Natural killer cell (primary cell): ENCODE data around the gene PCDHA6. TPM values are rescaled to one million over a fixed set of nuclear protein-coding genes. Genes with fewer than 3 reads are reported as not detected.

Experiments
- ATAC-seq, 3 donors: fragments of 150-1000 bp in 2 of 3; fragments of 200-7000 bp in 1 of 3; cut with Tn5 transposase; 1 replicate in 1 of 3; 2 replicates in 2 of 3; pipeline ENCODE4 v1.10.0; 2021; ENCODE audit warnings: mild to moderate bottlenecking in 2 of 3, moderate library complexity in 2 of 3
- DNase-seq, 2 donors: peaks; one replicate each; pipeline versions ENCODE4 v3.0.0 to v3.0.0-alpha.2; 2013 to 2021; ENCODE audit warnings: mixed read lengths in 1 of 2
- H3K27ac ChIP-seq: one replicate; pipeline ENCODE4 v1.5.1; 2013; ENCODE audit warnings: mild to moderate bottlenecking, low read length
- H3K27me3 ChIP-seq: one replicate; pipeline ENCODE4 v1.6.1; 2013; ENCODE audit warnings: low read length; ENCODE audit not compliant: control insufficient read depth, insufficient read depth
- H3K36me3 ChIP-seq: one replicate; pipeline ENCODE4 v1.6.1; 2013; ENCODE audit warnings: low read length; ENCODE audit not compliant: control insufficient read depth, insufficient read depth
- H3K4me1 ChIP-seq: one replicate; pipeline ENCODE4 v1.6.1; 2013; ENCODE audit warnings: low read length; ENCODE audit not compliant: control insufficient read depth, insufficient read depth
- H3K4me3 ChIP-seq: one replicate; pipeline ENCODE4 v1.5.1; 2013; ENCODE audit warnings: low read length
- H3K9me3 ChIP-seq: one replicate; pipeline ENCODE4 v1.6.1; 2013; ENCODE audit warnings: low read length; ENCODE audit not compliant: control insufficient read depth, insufficient read depth
- H3K27ac Mint-ChIP-seq, 2 donors: one replicate each; pipeline ENCODE4 v1.8.0; 2022; ENCODE audit warnings: mild to moderate bottlenecking in 2 of 2, mixed read lengths in 2 of 2, moderate library complexity in 1 of 2
- H3K27me3 Mint-ChIP-seq, 2 donors: one replicate each; pipeline ENCODE4 v1.8.0; 2022; ENCODE audit warnings: low read depth in 2 of 2, mixed read lengths in 2 of 2
- H3K36me3 Mint-ChIP-seq: one replicate; pipeline ENCODE4 v1.8.0; 2022; ENCODE audit warnings: mixed read lengths
- H3K4me1 Mint-ChIP-seq, 2 donors: one replicate each; pipeline ENCODE4 v1.8.0; 2022; ENCODE audit warnings: mixed read lengths in 2 of 2
- H3K4me3 Mint-ChIP-seq: one replicate; pipeline ENCODE4 v1.8.0; 2022; ENCODE audit warnings: mild to moderate bottlenecking, moderate library complexity, mixed read lengths
- H3K9me3 Mint-ChIP-seq, 2 donors: one replicate each; pipeline ENCODE4 v1.8.0; 2022; ENCODE audit warnings: mixed read lengths in 2 of 2
- CTCF ChIP-seq: fragments of 200-600 bp; IDR thresholded peaks from one replicate; pipeline ENCODE4 v1.8.0; 2022; ENCODE audit warnings: antibody characterized with exemption
- WGBS: methylation state at CpG from one replicate; pipeline ENCODE4 v1.1.7; 2013; ENCODE audit warnings: missing lambda C conversion rate; ENCODE audit not compliant: insufficient coverage; 5-methylcytosine and 5-hydroxymethylcytosine counted together
- intact Hi-C: fragments of 100-400 bp; cut with micrococcal nuclease; formaldehyde crosslinking; loops from one replicate; pipeline ENCODE4 v1.14.2; 2022
- total RNA-seq, 4 donors: library from RNA; stranded (reverse); fragments of 120-200 nt in 1 of 4; gene quantifications; one replicate each; pipeline versions ENCODE4 v1.2.3 to v1.2.4, GENCODE V29; 2013 to 2022

PCDHA6 gene
- total RNA-seq, 3 donors from 2014 or later (not counting 1 experiment from before 2014, with no cell fraction given): not detected

- Mint-ChIP-seq H3K36me3 (no peaks in the 10 kb centered on the region), H3K27ac (no peak within 1 kb of the TSS), H3K4me3 (no peak within 1 kb of the TSS), H3K4me1 (no peaks in the 10 kb centered on the region), H3K9me3 (peaks cover 2 to 11% of the 10 kb centered on the region in 2 donors), H3K27me3 (peaks cover 0 to 5% of the 10 kb centered on the region in 2 donors)
- 33% methylated on average over 41 of the region's 44 CpGs for WGBS
- Histone ChIP-seq H3K9me3 (peaks cover 20% of the 10 kb centered on the region), H3K36me3 (no peaks in the 10 kb centered on the region), H3K27ac (no peak within 1 kb of the TSS), H3K4me1 (no peaks in the 10 kb centered on the region), H3K27me3 (peaks cover 4% of the 10 kb centered on the region), H3K4me3 (no peak within 1 kb of the TSS)
- no peak for DNase-seq
- no peak for TF ChIP-seq CTCF
- intact Hi-C loops: no loop called here
- ATAC-seq: no peak
These were observed 28.3 kb downstream of the PCDHA6 start, which contains the start of gene PCDHA10 for GRCh38 chr5:140855772-140856674. TSS of gene PCDHA10 (plus strand) at chr5:140855897. CDS start at chr5:140856049, 152 bp downstream.

- H3K27me3 Mint-ChIP-seq: peaks cover 0 to 5% of the 10 kb centered on the region in 2 donors
- Histone ChIP-seq H3K9me3 (peaks cover 31% of the 10 kb centered on the region), H3K4me1 (no peaks in the 10 kb centered on the region), H3K27ac (no peak overlapping the region), H3K27me3 (peaks cover 4% of the 10 kb centered on the region), H3K4me3 (no peak overlapping the region), H3K36me3 (no peaks in the 10 kb centered on the region)
- no peaks in the 10 kb centered on the region for H3K4me1 Mint-ChIP-seq
- no peaks in the 10 kb centered on the region for H3K36me3 Mint-ChIP-seq
- TF ChIP-seq CTCF: no peak
- no peak for DNase-seq
- ATAC-seq: no peak
- peaks cover 2 to 11% of the 10 kb centered on the region in 2 donors for H3K9me3 Mint-ChIP-seq
- intact Hi-C loops: no loop called here
- H3K27ac Mint-ChIP-seq: no peak overlapping the region
- 61% methylated on average over 94 of the region's 94 CpGs for WGBS
- H3K4me3 Mint-ChIP-seq: no peak overlapping the region
These were observed 29.6 kb downstream of the PCDHA6 start for GRCh38 chr5:140857177-140857986.

- Mint-ChIP-seq H3K36me3 (no peaks in the 10 kb centered on the region), H3K4me1 (no peaks in the 10 kb centered on the region), H3K27ac (no peak overlapping the region), H3K9me3 (peaks cover 2 to 11% of the 10 kb centered on the region in 2 donors), H3K4me3 (no peak overlapping the region), H3K27me3 (peaks cover 0 to 5% of the 10 kb centered on the region in 2 donors)
- Histone ChIP-seq H3K36me3 (no peaks in the 10 kb centered on the region), H3K27me3 (peaks cover 4% of the 10 kb centered on the region), H3K27ac (no peak overlapping the region), H3K9me3 (peaks cover 33% of the 10 kb centered on the region), H3K4me1 (no peaks in the 10 kb centered on the region), H3K4me3 (no peak overlapping the region)
- 64% methylated on average over 22 of the region's 22 CpGs for WGBS
- ATAC-seq (no peak), DNase-seq (no peak)
- no peak for TF ChIP-seq CTCF
- intact Hi-C loops: no loop called here
These were observed 30.2 kb downstream of the PCDHA6 start for GRCh38 chr5:140857987-140858240.
